HepG2 (cell line): ENCODE measurements around the gene CD69. TPM values are rescaled to one million over a fixed set of nuclear protein-coding genes. Genes with fewer than 3 reads are reported as not detected.

Experiments
- ATAC-seq: fragments of 200-7000 bp; cut with Tn5 transposase; 3 replicates; pipeline ENCODE4 v1.9.1; 2020; ENCODE audit warnings: mild to moderate bottlenecking, moderate library complexity
- BruUV-seq: library from RNA; stranded (reverse); fragments of 400-500 nt; replicated peaks from 2 replicates; lab custom pipeline; 2021; lab: Mats Ljungman, UMichigan
- CTCF ChIA-PET: fragments of 300-600 bp; formaldehyde crosslinking; extraction: SDS; loops from one replicate; lab custom pipeline; 2021; ENCODE audit warnings: low total read pairs, inconsistent platforms, low intra/inter-chr PET ratio; lab: Yijun Ruan, JAX
- POLR2A ChIA-PET: fragments of 350-600 bp; sonication (Branson Sonifier 250); formaldehyde crosslinking; loops from one replicate; lab custom pipeline; 2020; ENCODE audit warnings: antibody characterized with exemption, inconsistent platforms; lab: Yijun Ruan, JAX
- DNase-seq: peaks from one replicate; pipeline ENCODE4 v3.0.0-alpha.2; 2015; ENCODE audit warnings: low spot score
- FAIRE-seq: peaks from 3 replicates; lab custom pipeline; 2011; peaks lifted over from hg19 to GRCh38; lab: Jason Lieb, UNC
- H2AFZ ChIP-seq: one replicate; pipeline ENCODE4 v1.6.1; 2011; ENCODE audit warnings: low read length, inconsistent platforms
- H3K27ac ChIP-seq: fragments of 300-600 bp; 3 replicates; pipeline ENCODE4 v1.8.0; 2011; ENCODE audit warnings: mixed run types, mild to moderate bottlenecking, mixed read lengths, low read length, inconsistent platforms; ENCODE audit not compliant: insufficient read depth; ENCODE audit errors: extremely low read length
- H3K27me3 ChIP-seq, 2 experiments: fragments of 200-600 bp in 1 of 2; 2 replicates in 1 of 2; 3 replicates in 1 of 2; pipeline versions ENCODE4 v1.6.0 to v1.8.0; 2011; ENCODE audit warnings: low read length in 2 of 2, mild to moderate bottlenecking in 2 of 2, moderate library complexity in 2 of 2, inconsistent platforms in 1 of 2; ENCODE audit not compliant: insufficient read depth in 2 of 2, control insufficient read depth in 1 of 2
- H3K36me3 ChIP-seq, 2 experiments: fragments of 200-600 bp in 1 of 2; replicated peaks in 1 of 2; 2 replicates in 1 of 2; 3 replicates in 1 of 2; pipeline versions ENCODE4 v1.5.1 to v1.8.0; 2011; ENCODE audit warnings: low read length in 2 of 2, inconsistent platforms in 1 of 2; ENCODE audit not compliant: insufficient read depth in 2 of 2, control insufficient read depth in 1 of 2
- H3K4me1 ChIP-seq: 2 replicates; pipeline ENCODE4 v1.5.1; 2012; ENCODE audit warnings: low read length, inconsistent platforms; ENCODE audit not compliant: insufficient read depth
- H3K4me2 ChIP-seq: 2 replicates; pipeline ENCODE4 v1.6.0; 2011; ENCODE audit warnings: low read depth, low read length, inconsistent platforms
- H3K4me3 ChIP-seq, 3 experiments: fragments of 200-600 bp in 1 of 3; sonication (generic), shearing (Covaris generic) in 1 of 3; replicated peaks in 1 of 3; 2 replicates each; pipeline ENCODE4 v1.5.1; 2011 to 2016; ENCODE audit warnings: low read length in 3 of 3, inconsistent platforms in 2 of 3, low read depth in 2 of 3, mild to moderate bottlenecking in 2 of 3, control low read depth in 1 of 3, mixed read lengths in 1 of 3; ENCODE audit not compliant: insufficient read depth in 1 of 3
- H3K79me2 ChIP-seq: one replicate; pipeline ENCODE4 v1.6.1; 2011; ENCODE audit warnings: low read length, inconsistent platforms; ENCODE audit not compliant: insufficient read depth
- H3K9ac ChIP-seq: 2 replicates; pipeline ENCODE4 v1.6.0; 2011; ENCODE audit warnings: mild to moderate bottlenecking, low read depth, low read length, inconsistent platforms; ENCODE audit not compliant: insufficient read depth
- H3K9me3 ChIP-seq: 2 replicates; pipeline ENCODE4 v1.5.1; 2012; ENCODE audit warnings: mild to moderate bottlenecking, low read length
- H4K20me1 ChIP-seq: 2 replicates; pipeline ENCODE4 v1.6.0; 2011; ENCODE audit warnings: inconsistent platforms, mild to moderate bottlenecking, low read length, moderate library complexity; ENCODE audit not compliant: insufficient read depth
- FOXK2 ChIP-seq: fragments of 450-650 bp; IDR thresholded peaks from 2 replicates; pipeline ENCODE4 v1.6.1; 2016
- FOXP1 ChIP-seq, 2 experiments: fragments of 450-650 bp in 1 of 2; IDR thresholded peaks; 2 replicates each; pipeline ENCODE4 v1.6.1; 2017 to 2018; ENCODE audit warnings: antibody characterized with exemption in 1 of 2
- GLMP ChIP-seq: sonication (generic); formaldehyde crosslinking; IDR thresholded peaks from 2 replicates; pipeline ENCODE4 v1.9.0; 2021; ENCODE audit warnings: missing genetic modification reagents, mild to moderate bottlenecking, borderline replicate concordance
- HOXA7 ChIP-seq: sonication (generic); formaldehyde crosslinking; IDR thresholded peaks from 2 replicates; pipeline ENCODE4 v1.8.1; 2022; ENCODE audit warnings: mild to moderate bottlenecking, missing genetic modification reagents, moderate library complexity
- KAT8 ChIP-seq: IDR thresholded peaks from 2 replicates; pipeline ENCODE4 v1.6.1; 2016; ENCODE audit warnings: missing genetic modification reagents, missing compliant biosample characterization
- KMT2B ChIP-seq: IDR thresholded peaks from 2 replicates; pipeline ENCODE4 v1.6.1; 2016; ENCODE audit warnings: missing genetic modification reagents, missing compliant biosample characterization
- MIXL1 ChIP-seq: IDR thresholded peaks from 2 replicates; pipeline ENCODE4 v1.6.1; 2016
- SMARCC2 ChIP-seq: fragments of 450-650 bp; IDR thresholded peaks from 2 replicates; pipeline ENCODE4 v1.6.1; 2017; ENCODE audit warnings: antibody characterized with exemption, mild to moderate bottlenecking
- ZNF282 ChIP-seq: fragments of 450-650 bp; IDR thresholded peaks from 2 replicates; pipeline ENCODE4 v1.6.1; 2018; ENCODE audit not compliant: partially characterized antibody
- ZNF432 ChIP-seq: sonication (generic); formaldehyde crosslinking; IDR thresholded peaks from 2 replicates; pipeline ENCODE4 v1.5.0; 2020; ENCODE audit warnings: missing genetic modification reagents, mild to moderate bottlenecking, borderline replicate concordance
- ZNF562 ChIP-seq: sonication (generic); formaldehyde crosslinking; IDR thresholded peaks from 2 replicates; pipeline ENCODE4 v1.8.0; 2022; ENCODE audit warnings: missing genetic modification reagents, borderline replicate concordance
- ZNF616 ChIP-seq: sonication (generic); formaldehyde crosslinking; IDR thresholded peaks from 2 replicates; pipeline ENCODE4 v1.5.0; 2020; ENCODE audit warnings: low read depth, mild to moderate bottlenecking, missing genetic modification reagents
- ZSCAN21 ChIP-seq: sonication (generic); formaldehyde crosslinking; IDR thresholded peaks from 2 replicates; pipeline ENCODE4 v1.8.0; 2022; ENCODE audit warnings: mild to moderate bottlenecking, missing genetic modification reagents, moderate library complexity, borderline replicate concordance
- WGBS: methylation state at CpG from one replicate; pipeline ENCODE4 v1.1.6; 2017; ENCODE audit warnings: low lambda C conversion rate; 5-methylcytosine and 5-hydroxymethylcytosine counted together
- in situ Hi-C: cut with HindIII; loops from 2 replicates; pipeline ENCODE4 v1.10.0; 2017; ENCODE audit warnings: low pct_unique_long_range_greater_than_20kb; ENCODE audit not compliant: extremely low pct_ligation_motif_present
- intact Hi-C: fragments of 100-400 bp; cut with micrococcal nuclease; formaldehyde crosslinking; loops from one replicate; pipeline ENCODE4 v1.10.0; 2022; ENCODE audit not compliant: unreplicated experiment
- polyA plus RNA-seq, 8 experiments: library from polyadenylated mRNA; depleted of rRNA in 3 of 8; stranded (reverse) in 7 of 8; unstranded in 1 of 8; fragments of >200 nt; fragmentation: Illumina TruSeq in 4 of 8; extraction: Trizol in 4 of 8; gene quantifications; 2 replicates each; pipeline versions ENCODE4 v1.2.1 to v1.2.3, GENCODE V29; 2011 to 2016; ENCODE audit warnings: low read depth in 4 of 8, missing spikeins in 1 of 8, mixed read lengths in 1 of 8; ENCODE audit not compliant: insufficient read depth in 1 of 8
- total RNA-seq, 5 experiments: library from RNA; depleted of rRNA; stranded (reverse); fragments of >200 nt; fragmentation: Illumina TruSeq; extraction: Trizol; gene quantifications; 2 replicates each; pipeline ENCODE4 v1.2.3, GENCODE V29; 2016; ENCODE audit warnings: low read depth in 1 of 5
- TF ChIP-seq, protein P1 (sequence below): sonication (generic); formaldehyde crosslinking; IDR thresholded peaks from 2 replicates; pipeline ENCODE4 v1.5.0; 2020; ENCODE audit warnings: missing genetic modification reagents, mild to moderate bottlenecking, borderline replicate concordance

The CD69 gene
- total and polyA plus RNA-seq, 2 of the 13 experiments (the other 11 are each of a cell fraction or from before 2014, with no cell fraction given): not detected

DNA sequence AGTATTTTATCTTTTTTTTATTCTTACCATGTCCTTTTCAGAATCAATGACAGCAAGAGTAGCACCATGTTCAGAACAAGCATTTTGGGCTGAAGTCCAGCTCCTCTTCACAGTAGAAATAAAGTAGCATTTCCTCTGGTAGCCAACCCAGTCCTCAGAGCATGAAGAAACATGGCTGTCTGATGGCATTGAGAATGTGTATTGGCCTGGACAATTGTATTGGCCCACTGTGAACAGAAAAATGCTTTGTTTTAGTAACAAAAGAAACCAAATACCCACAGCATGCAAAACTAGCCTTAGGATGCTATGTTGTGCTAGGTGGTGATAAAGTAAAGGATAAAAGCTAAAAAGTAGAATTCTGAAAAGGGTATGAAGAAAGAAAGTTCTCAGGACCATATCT is 5.7 kb downstream of the CD69 start (continued):
- no peak for TF ChIP-seq GLMP (CRISPR knock-in tag)
- TF ChIP-seq ZNF562: no peak
- no peak for TF ChIP-seq FOXP1 (IDR thresholded peaks at IDR 0.05)
- no peak for TF ChIP-seq FOXP1 (CRISPR knock-in tag; IDR thresholded peaks at IDR 0.05)
- TF ChIP-seq ZNF432 (CRISPR knock-in tag): no peak

- no TSS peak for BruUV-seq
- Histone ChIP-seq H3K27me3 (peaks cover 0 to 3% of the 10 kb centered on the region in 2 experiments; a peak in 1 of 5 replicates), H4K20me1 (no peaks in the 10 kb centered on the region), H3K27ac (no peak overlapping the region), H3K36me3 (no peaks in the 10 kb centered on the region), H3K9ac (no peak overlapping the region), H3K79me2 (no peaks in the 10 kb centered on the region), H2AFZ (no peak overlapping the region), H3K4me1 (no peaks in the 10 kb centered on the region), H3K4me3 (no peak overlapping the region), H3K9me3 (no peaks in the 10 kb centered on the region), H3K4me2 (no peak overlapping the region)
- intact Hi-C loops: no loop called here
- ATAC-seq: no peak
- ChIA-PET CTCF (no interaction called here), POLR2A (no interaction called here)
- TF ChIP-seq FOXK2 (no peak), KAT8 (CRISPR knock-in tag) (no peak), ZSCAN21 (CRISPR knock-in tag) (no peak), MIXL1 (CRISPR knock-in tag) (no peak), SMARCC2 (no peak), HOXA7 (CRISPR knock-in tag) (no peak), ZNF616 (CRISPR knock-in tag) (no peak), ZNF282 (no peak), KMT2B (CRISPR knock-in tag) (no peak)
- TF ChIP-seq, protein P1, sequence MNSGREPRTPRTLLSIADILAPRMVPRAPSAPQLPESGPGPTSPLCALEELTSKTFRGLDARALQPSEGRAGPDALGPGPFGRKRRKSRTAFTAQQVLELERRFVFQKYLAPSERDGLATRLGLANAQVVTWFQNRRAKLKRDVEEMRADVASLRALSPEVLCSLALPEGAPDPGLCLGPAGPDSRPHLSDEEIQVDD (CRISPR knock-in tag): no peak
- 27% methylated on average over 3 of the region's 3 CpGs for WGBS
- in situ Hi-C loops: loop anchor here (5.0 to 10.0 kb wide), 2 partner anchors 173 to 380 kb away; partner anchors contain the start of gene CLEC7A
- FAIRE-seq: no peak
- DNase-seq: no peak
Observed at GRCh38 chr12:9754099-9754927, 6.4 kb downstream of the CD69 start.
